ENCODE results near the gene VCL. TPM values are rescaled to one million over a fixed set of nuclear protein-coding genes. Genes with fewer than 3 reads are reported as not detected.

The VCL gene
- total RNA-seq, 2 donors from 2014 or later: 173 to 216 TPM

DNA sequence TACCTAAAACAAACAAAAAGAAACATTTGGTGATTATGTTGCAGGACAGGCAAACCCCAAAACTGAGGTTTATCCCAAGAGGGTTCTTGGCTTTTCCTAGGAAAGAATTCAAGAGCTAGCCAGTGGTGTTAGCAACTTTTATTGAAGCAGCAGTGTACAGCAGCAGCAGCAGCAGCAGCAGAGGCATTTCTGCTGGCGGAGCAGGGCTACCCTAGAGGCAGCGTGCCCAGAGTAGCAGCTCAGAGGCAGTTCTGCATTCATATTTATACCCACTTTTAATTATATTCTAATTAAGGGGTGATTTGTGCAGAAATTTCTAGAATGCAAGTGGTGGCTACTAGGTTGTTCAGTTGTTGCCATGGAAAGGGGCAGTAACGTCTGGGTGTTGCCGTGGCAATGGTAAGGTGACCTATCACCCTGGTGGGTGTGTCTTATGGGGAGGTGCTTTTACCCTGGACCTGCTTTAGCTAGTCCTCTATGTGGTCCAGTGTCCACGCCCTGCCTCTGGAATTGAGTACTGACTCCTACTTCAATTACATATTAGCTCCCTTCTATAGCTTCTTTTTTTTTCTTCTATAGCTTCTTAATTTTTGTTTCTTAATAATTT lies 53.9 kb downstream of the VCL start:
- Histone ChIP-seq H3K4me3 (no peak overlapping the region), H3K36me3 (no peaks in the 10 kb centered on the region), H3K9me3 (no peaks in the 10 kb centered on the region), H3K4me1 (peaks cover 0 to 93% of the 10 kb centered on the region in 2 donors), H3K27me3 (no peaks in the 10 kb centered on the region), H3K27ac (peak overlapping the region; percentile 37 to 85)
- DNase-seq (ENCODE audit: low spot score): no peak
- TF ChIP-seq CTCF (IDR thresholded peaks at IDR 0.05): no peak

- TF ChIP-seq CTCF (IDR thresholded peaks at IDR 0.05): no peak
- Histone ChIP-seq H3K9me3 (no peaks in the 10 kb centered on the region), H3K36me3 (no peaks in the 10 kb centered on the region), H3K27me3 (no peaks in the 10 kb centered on the region), H3K4me1 (peaks cover 0 to 93% of the 10 kb centered on the region in 2 donors), H3K27ac (peak overlapping the region in 1 of 2 donors; percentile 85), H3K4me3 (no peak overlapping the region)
- no peak for DNase-seq (ENCODE audit: low spot score)
Observed at GRCh38 chr10:74052994-74053393, 55.1 kb downstream of the VCL start.

GRCh38 chr10:74055383-74056049 lies 57.6 kb downstream of the VCL start:
- H3K4me1 ChIP-seq: peaks cover 0 to 78% of the 10 kb centered on the region in 2 donors
- H3K27me3 ChIP-seq: no peaks in the 10 kb centered on the region
- no peak for DNase-seq (ENCODE audit: low spot score)
- no peak for TF ChIP-seq CTCF (IDR thresholded peaks at IDR 0.05)
- H3K36me3 ChIP-seq: no peaks in the 10 kb centered on the region
- H3K4me3 ChIP-seq: no peak overlapping the region
- peak overlapping the region; percentile 62 to 85 for H3K27ac ChIP-seq
- no peaks in the 10 kb centered on the region for H3K9me3 ChIP-seq

DNA sequence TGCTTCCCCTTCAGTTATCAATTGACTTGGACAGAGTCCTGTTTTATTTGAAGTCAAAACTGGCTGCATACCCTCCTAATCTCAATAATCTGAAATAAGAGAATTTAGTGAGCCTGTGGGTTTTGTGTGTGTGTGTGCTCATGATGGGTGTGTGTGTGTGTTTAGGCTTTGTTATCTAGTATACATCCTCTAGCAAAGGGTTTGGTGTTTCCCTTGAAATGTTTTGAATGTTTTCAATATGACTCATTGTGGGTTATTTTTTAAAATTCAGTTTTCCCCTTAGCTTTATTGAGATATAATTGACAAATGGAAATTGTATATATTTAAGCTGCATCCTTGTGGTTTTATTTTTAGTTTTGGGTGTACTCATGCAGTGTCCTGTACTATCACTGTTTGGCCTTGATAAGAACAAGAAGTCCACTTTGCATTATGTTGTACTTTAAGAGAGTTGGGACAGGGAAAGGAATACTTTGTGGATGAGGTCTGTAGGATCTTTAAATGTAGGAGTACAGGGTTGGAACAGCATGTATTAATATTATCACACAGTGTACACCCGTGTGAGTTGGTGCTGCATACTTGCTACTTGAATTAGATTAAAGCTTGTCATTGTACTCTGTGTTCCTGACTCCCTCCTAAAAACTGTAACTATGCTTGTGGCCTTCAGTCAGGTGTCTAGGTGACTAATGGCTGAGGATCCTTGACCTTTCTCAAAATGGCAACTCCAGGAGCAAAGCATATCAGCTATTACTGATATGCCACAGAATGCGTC lies 58.3 kb downstream of the VCL start:
- no peaks in the 10 kb centered on the region for H3K36me3 ChIP-seq
- H3K27me3 ChIP-seq: no peaks in the 10 kb centered on the region
- peak overlapping the region; percentile 62 to 85 for H3K27ac ChIP-seq
- peaks cover 0 to 72% of the 10 kb centered on the region in 2 donors for H3K4me1 ChIP-seq
- no peaks in the 10 kb centered on the region for H3K9me3 ChIP-seq
- no peak for TF ChIP-seq CTCF (IDR thresholded peaks at IDR 0.05)
- DNase-seq (ENCODE audit: low spot score): no peak
- no peak overlapping the region for H3K4me3 ChIP-seq

- TF ChIP-seq CTCF (IDR thresholded peaks at IDR 0.05): no peak
- Histone ChIP-seq H3K36me3 (peaks cover 11% of the 10 kb centered on the region), H3K4me1 (peaks cover 0 to 58% of the 10 kb centered on the region in 2 donors)
Observed at GRCh38 chr10:74058071-74058470, 60.2 kb downstream of the VCL start.

More at GRCh38 chr10:74058071-74058470, 60.2 kb downstream of the VCL start:
- Histone ChIP-seq H3K9me3 (peaks cover 0 to 4% of the 10 kb centered on the region in 2 donors), H3K27ac (peak overlapping the region; percentile 62 to 85), H3K4me3 (no peak overlapping the region), H3K27me3 (no peaks in the 10 kb centered on the region)
- DNase-seq (ENCODE audit: low spot score): no peak

Measured in right atrium auricular region (tissue), 2 donors.